Upper lobe of left lung (tissue), 6 donors: ENCODE results near the gene RAMP3. TPM values are rescaled to one million over a fixed set of nuclear protein-coding genes. Genes with fewer than 3 reads are reported as not detected.

ENCODE experiments used
- ATAC-seq, 2 donors: fragments of 200-7000 bp; cut with Tn5 transposase; one replicate each; pipeline ENCODE4 v1.9.1; 2022; ENCODE audit warnings: mild to moderate bottlenecking in 2 of 2, moderate library complexity in 2 of 2; ENCODE audit not compliant: low FRiP score in 2 of 2
- DNase-seq, 2 donors: peaks; one replicate each; pipeline ENCODE4 v3.0.0-alpha.2; 2019 to 2020
- H3K27ac ChIP-seq, 4 donors: fragments of 200-600 bp; sonication (generic); one replicate each; pipeline ENCODE4 v1.5.1; 2016 to 2019
- H3K27me3 ChIP-seq, 4 donors: fragments of 200-600 bp; sonication (generic); one replicate each; pipeline ENCODE4 v1.5.1; 2017 to 2019
- H3K36me3 ChIP-seq, 4 donors: fragments of 200-600 bp; sonication (generic); one replicate each; pipeline ENCODE4 v1.5.1; 2016 to 2019
- H3K4me1 ChIP-seq, 4 donors: fragments of 200-600 bp; sonication (generic); one replicate each; pipeline ENCODE4 v1.5.1; 2018 to 2019
- H3K4me3 ChIP-seq, 4 donors: fragments of 200-600 bp; sonication (generic); one replicate each; pipeline ENCODE4 v1.5.1; 2017 to 2019; ENCODE audit warnings: mild to moderate bottlenecking in 2 of 4, moderate library complexity in 1 of 4
- H3K9me3 ChIP-seq, 4 donors: fragments of 200-600 bp; sonication (generic); one replicate each; pipeline ENCODE4 v1.5.1; 2018 to 2019
- CTCF ChIP-seq, 6 experiments: fragments of 450-650 bp in 4 of 6; fragments of 200-600 bp in 2 of 6; sonication (generic) in 2 of 6; IDR thresholded peaks; one replicate each; pipeline ENCODE4 v1.5.1; 2016 to 2019; ENCODE audit warnings: antibody characterized with exemption in 6 of 6
- EP300 ChIP-seq, 4 donors: sonication (generic); formaldehyde crosslinking; IDR thresholded peaks; one replicate each; pipeline ENCODE4 v1.5.1; 2017; ENCODE audit warnings: antibody characterized with exemption in 4 of 4, control low read depth in 2 of 4
- POLR2A ChIP-seq, 4 donors: fragments of 450-650 bp; IDR thresholded peaks; one replicate each; pipeline ENCODE4 v1.5.1; 2016 to 2017; ENCODE audit warnings: antibody characterized with exemption in 4 of 4, mild to moderate bottlenecking in 2 of 4
- POLR2AphosphoS5 ChIP-seq, 2 donors: sonication (generic); formaldehyde crosslinking; IDR thresholded peaks; one replicate each; pipeline ENCODE4 v1.5.1; 2017; ENCODE audit warnings: antibody characterized with exemption in 2 of 2
- WGBS, 2 donors: methylation state at CpG; one replicate each; pipeline ENCODE4 v1.1.5; 2017 to 2018; 5-methylcytosine and 5-hydroxymethylcytosine counted together
- total RNA-seq, 6 donors: library from RNA; depleted of rRNA in 4 of 6; stranded (reverse); fragments of >200 nt in 4 of 6; gene quantifications; one replicate each; pipeline versions ENCODE4 v1.1.0 to v1.2.1, GENCODE V29; 2016 to 2021
- donor health status: DM: no; HTN: no; CAD: no; lungs with moderate emphysema.
- donor health status: DM: no; HTN: yes; CAD: no; lungs with severe emphysema.

RAMP3 gene
- total RNA-seq, 6 donors from 2014 or later: 33.5 to 306 (median 88.1) TPM

GRCh38 chr7:45211066-45211465 lies 53.5 kb downstream of the RAMP3 start:
- Histone ChIP-seq H3K27ac (peak overlapping the region; percentile 36 to 80 (median 57)), H3K36me3 (no peaks in the 10 kb centered on the region)

GRCh38 chr7:45211958-45212357 lies 54.4 kb downstream of the RAMP3 start:
- Histone ChIP-seq H3K9me3 (no peaks in the 10 kb centered on the region), H3K36me3 (no peaks in the 10 kb centered on the region), H3K4me1 (peaks cover 0 to 14% (median 2%) of the 10 kb centered on the region in 4 donors), H3K27ac (peak overlapping the region; percentile 36 to 80 (median 57)), H3K4me3 (no peak overlapping the region), H3K27me3 (peaks cover 0 to 5% (median 0%) of the 10 kb centered on the region in 4 donors)
- ATAC-seq (no peak), DNase-seq (no peak)
- WGBS, 2 donors: 79 to 92% methylated on average over 2 of the region's 2 CpGs
- TF ChIP-seq CTCF (IDR thresholded peaks at IDR 0.05) (no peak), POLR2A (IDR thresholded peaks at IDR 0.05) (no peak), POLR2AphosphoS5 (IDR thresholded peaks at IDR 0.05) (no peak), EP300 (IDR thresholded peaks at IDR 0.05) (no peak)

More at GRCh38 chr7:45211066-45211465, 53.5 kb downstream of the RAMP3 start:
- peaks cover 0 to 14% (median 2%) of the 10 kb centered on the region in 4 donors for H3K4me1 ChIP-seq
- WGBS, 2 donors: 38 to 52% methylated on average over 4 of the region's 4 CpGs
- DNase-seq: no peak
- peak in 1 of 2 donors; percentile 51 for ATAC-seq
- H3K4me3 ChIP-seq: no peak overlapping the region
- H3K27me3 ChIP-seq: no peaks in the 10 kb centered on the region
- TF ChIP-seq EP300 (IDR thresholded peaks at IDR 0.05): peak; percentile 76 to 79 (median 78)
- peak; percentile 44 to 89 for TF ChIP-seq POLR2AphosphoS5 (IDR thresholded peaks at IDR 0.05)
- no peak for TF ChIP-seq CTCF (IDR thresholded peaks at IDR 0.05)
- no peaks in the 10 kb centered on the region for H3K9me3 ChIP-seq

GRCh38 chr7:45212606-45213005 lies 55.0 kb downstream of the RAMP3 start:
- 86 to 91% methylated on average over 3 to 5 of the region's 5 CpGs for WGBS, 2 donors
- H3K27me3 ChIP-seq: peaks cover 0 to 5% (median 0%) of the 10 kb centered on the region in 4 donors
- H3K4me1 ChIP-seq: peaks cover 0 to 14% (median 2%) of the 10 kb centered on the region in 4 donors
- H3K36me3 ChIP-seq: no peaks in the 10 kb centered on the region
- H3K4me3 ChIP-seq: no peak overlapping the region
- no peaks in the 10 kb centered on the region for H3K9me3 ChIP-seq
- peak overlapping the region in 3 of 4 donors; percentile 36 to 64 (median 39) for H3K27ac ChIP-seq
- DNase-seq: no peak
- TF ChIP-seq CTCF (IDR thresholded peaks at IDR 0.05): no peak
- no peak for TF ChIP-seq EP300 (IDR thresholded peaks at IDR 0.05)
- no peak for TF ChIP-seq POLR2A (IDR thresholded peaks at IDR 0.05)
- TF ChIP-seq POLR2AphosphoS5 (IDR thresholded peaks at IDR 0.05): no peak
- no peak for ATAC-seq

GRCh38 chr7:45215601-45216062 lies 58.0 kb downstream of the RAMP3 start:
- H3K9me3 ChIP-seq: no peaks in the 10 kb centered on the region
- H3K36me3 ChIP-seq: no peaks in the 10 kb centered on the region
- 19 to 44% methylated on average over 7 to 8 of the region's 8 CpGs for WGBS, 2 donors
- peaks cover 0 to 4% (median under 1%) of the 10 kb centered on the region in 4 donors for H3K4me1 ChIP-seq
- DNase-seq (no peak), ATAC-seq (no peak)
- no peak for TF ChIP-seq EP300 (IDR thresholded peaks at IDR 0.05)
- TF ChIP-seq POLR2AphosphoS5 (IDR thresholded peaks at IDR 0.05): no peak
- no peak for TF ChIP-seq POLR2A (IDR thresholded peaks at IDR 0.05)
- no peak for TF ChIP-seq CTCF (IDR thresholded peaks at IDR 0.05)
- H3K27ac ChIP-seq: no peak overlapping the region
- H3K4me3 ChIP-seq: no peak overlapping the region
- peaks cover 0 to 5% (median 0%) of the 10 kb centered on the region in 4 donors for H3K27me3 ChIP-seq

GRCh38 chr7:45216181-45216580 lies 58.6 kb downstream of the RAMP3 start:
- WGBS, 2 donors: 56 to 67% methylated on average over 7 of the region's 7 CpGs
- Histone ChIP-seq H3K4me1 (peaks cover 0 to 4% (median 0%) of the 10 kb centered on the region in 4 donors), H3K36me3 (no peaks in the 10 kb centered on the region), H3K27me3 (peaks cover 0 to 5% (median 0%) of the 10 kb centered on the region in 4 donors), H3K9me3 (no peaks in the 10 kb centered on the region), H3K27ac (no peak overlapping the region), H3K4me3 (no peak overlapping the region)
- DNase-seq (no peak), ATAC-seq (no peak)
- no peak for TF ChIP-seq EP300 (IDR thresholded peaks at IDR 0.05)
- TF ChIP-seq POLR2AphosphoS5 (IDR thresholded peaks at IDR 0.05): no peak
- no peak for TF ChIP-seq CTCF (IDR thresholded peaks at IDR 0.05)
- TF ChIP-seq POLR2A (IDR thresholded peaks at IDR 0.05): no peak
